Activated CD8-positive, alpha-beta T cell treated with anti-CD3 and anti-CD28 coated beads for 36 hours (primary cell): ENCODE data around the gene TRPC3. TPM values are rescaled to one million over a fixed set of nuclear protein-coding genes. Genes with fewer than 3 reads are reported as not detected.

Experiments
- ATAC-seq: fragments of 200-7000 bp; cut with Tn5 transposase; one replicate; pipeline ENCODE4 v1.10.0; 2021; ENCODE audit warnings: mild to moderate bottlenecking, moderate library complexity
- CTCF ChIA-PET: fragments of 350-600 bp; sonication (Branson Sonifier 250); formaldehyde crosslinking; loops from one replicate; lab custom pipeline; 2021; ENCODE audit warnings: antibody characterized with exemption; lab: Charles Lee
- POLR2A ChIA-PET: fragments of 350-600 bp; sonication (Branson Sonifier 250); formaldehyde crosslinking; loops from one replicate; lab custom pipeline; 2021; ENCODE audit warnings: antibody characterized with exemption; lab: Charles Lee
- DNase-seq: peaks from one replicate; pipeline ENCODE4 v3.0.0-alpha.2; 2020
- H3K27ac Mint-ChIP-seq: one replicate; pipeline ENCODE4 v1.8.0; 2021; ENCODE audit warnings: mild to moderate bottlenecking, mixed read lengths
- H3K27me3 Mint-ChIP-seq: one replicate; pipeline ENCODE4 v1.8.0; 2021; ENCODE audit warnings: mixed read lengths
- H3K36me3 Mint-ChIP-seq: one replicate; pipeline ENCODE4 v1.8.0; 2021; ENCODE audit warnings: low read depth, mixed read lengths
- H3K4me1 Mint-ChIP-seq: one replicate; pipeline ENCODE4 v1.8.0; 2021; ENCODE audit warnings: low read depth, mixed read lengths
- H3K4me3 Mint-ChIP-seq: one replicate; pipeline ENCODE4 v1.8.0; 2021; ENCODE audit warnings: mild to moderate bottlenecking, moderate library complexity, mixed read lengths
- H3K9me3 Mint-ChIP-seq: one replicate; pipeline ENCODE4 v1.8.0; 2021; ENCODE audit warnings: mixed read lengths
- CTCF ChIP-seq: fragments of 200-600 bp; IDR thresholded peaks from one replicate; pipeline ENCODE4 v1.8.0; 2022; ENCODE audit warnings: antibody characterized with exemption, mild to moderate bottlenecking
- intact Hi-C: fragments of 100-400 bp; cut with micrococcal nuclease; formaldehyde crosslinking; loops from one replicate; pipeline ENCODE4 v1.10.0; 2022
- total RNA-seq, 2 experiments: library from RNA; stranded (reverse); gene quantifications; one replicate each; pipeline ENCODE4 v1.2.3, GENCODE V29; 2021

The TRPC3 gene
- total RNA-seq, 2 experiments from 2014 or later = 0.13 to 0.16 TPM

- Mint-ChIP-seq H3K27me3 (peaks cover 29% of the 10 kb centered on the region), H3K4me3 (no peak overlapping the region), H3K9me3 (no peaks in the 10 kb centered on the region), H3K4me1 (peaks cover 3% of the 10 kb centered on the region), H3K27ac (no peak overlapping the region), H3K36me3 (no peaks in the 10 kb centered on the region)
- CTCF ChIA-PET = no interaction called here
- POLR2A ChIA-PET = no interaction called here
- ATAC-seq = no peak
- no peak for TF ChIP-seq CTCF
- intact Hi-C loops = no loop called here
- DNase-seq = no peak
Observed at GRCh38 chr4:121990489-121990888, 38.6 kb upstream of the TRPC3 start.

- peaks cover 27% of the 10 kb centered on the region for H3K27me3 Mint-ChIP-seq
- no peak overlapping the region for H3K4me3 Mint-ChIP-seq
- ATAC-seq = no peak
- H3K9me3 Mint-ChIP-seq = no peaks in the 10 kb centered on the region
- intact Hi-C loops = no loop called here
- TF ChIP-seq CTCF = no peak
- ChIA-PET POLR2A (no interaction called here), CTCF (no interaction called here)
- DNase-seq = no peak
- H3K36me3 Mint-ChIP-seq = no peaks in the 10 kb centered on the region
- H3K4me1 Mint-ChIP-seq = peaks cover 3% of the 10 kb centered on the region
- no peak overlapping the region for H3K27ac Mint-ChIP-seq
Observed at GRCh38 chr4:121989715-121990114, 37.9 kb upstream of the TRPC3 start.

- no peak for DNase-seq
- Mint-ChIP-seq H3K4me1 (peaks cover 3% of the 10 kb centered on the region), H3K9me3 (no peaks in the 10 kb centered on the region), H3K27ac (no peak overlapping the region), H3K36me3 (no peaks in the 10 kb centered on the region), H3K4me3 (no peak overlapping the region), H3K27me3 (peaks cover 25% of the 10 kb centered on the region)
- intact Hi-C loops = no loop called here
- ChIA-PET CTCF (interaction anchor here (0.6 kb wide), 1 partner anchor 22 kb away, joined by 3 read pairs; no protein-coding TSS in a partner anchor), POLR2A (no interaction called here)
- no peak for TF ChIP-seq CTCF
- ATAC-seq = no peak
Observed at GRCh38 chr4:121988950-121989349, 37.1 kb upstream of the TRPC3 start.

GRCh38 chr4:121980643-121981042 is 28.8 kb upstream of the TRPC3 start:
- H3K27ac Mint-ChIP-seq = no peak overlapping the region
- H3K4me1 Mint-ChIP-seq = peaks cover 6% of the 10 kb centered on the region
- intact Hi-C loops = no loop called here
- H3K9me3 Mint-ChIP-seq = no peaks in the 10 kb centered on the region
- H3K36me3 Mint-ChIP-seq = no peaks in the 10 kb centered on the region
- CTCF ChIA-PET = interaction anchor here (1.1 to 1.3 kb wide), 2 partner anchors 22 to 80 kb away, joined by 3 read pairs; no protein-coding TSS in a partner anchor
- H3K4me3 Mint-ChIP-seq = no peak overlapping the region
- ATAC-seq (no peak), DNase-seq (no peak)
- POLR2A ChIA-PET = no interaction called here
- TF ChIP-seq CTCF = no peak
- H3K27me3 Mint-ChIP-seq = peaks cover 11% of the 10 kb centered on the region

GRCh38 chr4:121978172-121978516 is 26.3 kb upstream of the TRPC3 start:
- no peaks in the 10 kb centered on the region for H3K36me3 Mint-ChIP-seq
- no peak overlapping the region for H3K27ac Mint-ChIP-seq
- H3K4me3 Mint-ChIP-seq = no peak overlapping the region
- H3K9me3 Mint-ChIP-seq = no peaks in the 10 kb centered on the region
- H3K4me1 Mint-ChIP-seq = peaks cover 6% of the 10 kb centered on the region
- ATAC-seq (no peak), DNase-seq (no peak)
- H3K27me3 Mint-ChIP-seq = peaks cover 20% of the 10 kb centered on the region
- no peak for TF ChIP-seq CTCF
- ChIA-PET POLR2A (no interaction called here), CTCF (no interaction called here)
- intact Hi-C loops = no loop called here
